HG03469 (cell line): ENCODE measurements around the gene TRIM63.

ENCODE experiments used
- ATAC-seq: cut with Tn5 transposase; IDR thresholded peaks from one replicate; pipeline ENCODE4 v1.9.1; 2021; ENCODE audit warnings: mild to moderate bottlenecking, moderate library complexity, moderate number of reproducible peaks; ENCODE audit not compliant: unreplicated experiment

Gene TRIM63

DNA sequence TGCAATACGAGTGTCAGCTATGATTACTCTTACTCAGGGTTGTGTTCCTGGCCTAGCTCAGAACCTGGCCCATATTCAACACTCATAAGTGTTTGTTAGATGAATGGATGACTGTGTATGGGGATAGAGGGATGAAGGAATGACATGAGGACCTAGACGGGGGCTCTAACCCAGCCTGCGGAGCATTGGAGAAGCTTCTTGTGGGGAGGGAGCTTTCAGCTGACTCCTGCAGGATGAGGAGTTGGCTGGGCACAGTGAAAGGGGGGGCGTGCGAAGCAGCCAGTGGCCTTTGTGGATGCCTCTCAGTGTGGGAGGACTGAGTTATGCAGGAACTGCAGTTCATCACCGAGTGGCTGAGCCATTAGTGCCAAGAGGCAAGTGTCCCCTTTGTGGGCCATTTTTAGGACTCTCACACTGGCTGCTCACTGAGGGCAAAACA lies 47.1 kb downstream of the TRIM63 start:
- ATAC-seq: no peak

DNA sequence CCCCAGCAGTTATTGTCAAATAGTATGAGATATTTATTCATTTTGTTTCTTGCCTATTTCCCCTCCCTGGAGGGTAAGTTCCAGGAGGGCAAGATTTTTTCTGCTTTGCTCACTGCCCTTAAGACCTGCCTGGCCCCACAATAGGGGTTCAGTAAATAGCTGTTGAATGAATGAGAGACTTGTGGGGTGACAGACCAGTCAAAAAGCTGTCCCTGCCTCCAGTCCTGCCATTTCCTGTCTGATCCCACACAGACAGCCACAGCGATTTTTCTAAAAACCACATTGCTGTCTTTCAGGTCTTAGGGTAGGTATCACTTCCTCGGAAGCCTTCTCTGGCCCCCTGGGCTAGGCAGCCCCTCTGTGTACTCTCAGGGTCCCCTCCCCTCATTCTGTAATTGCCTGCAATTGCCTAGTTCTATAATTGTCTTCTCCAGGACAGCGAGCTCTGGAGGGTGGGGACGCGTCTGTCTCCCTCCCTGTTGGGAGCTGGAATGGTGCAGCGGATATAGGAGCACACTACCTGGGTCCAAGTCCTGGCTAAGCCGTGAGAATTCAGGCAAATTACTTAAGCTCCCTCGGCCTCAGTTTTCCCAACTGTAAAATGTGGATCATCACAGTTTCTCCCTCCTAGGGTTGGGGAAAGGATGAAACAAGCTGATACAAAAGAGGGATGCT lies 47.7 kb downstream of the TRIM63 start:
- no peak for ATAC-seq

- ATAC-seq: no peak
These were observed 49.8 kb downstream of the TRIM63 start for GRCh38 chr1:26017606-26018005.

GRCh38 chr1:26016953-26017545 lies 50.4 kb downstream of the TRIM63 start:
- no peak for ATAC-seq

GRCh38 chr1:26016258-26016952 lies 51.0 kb downstream of the TRIM63 start:
- no peak for ATAC-seq

GRCh38 chr1:26015358-26015757 lies 52.1 kb downstream of the TRIM63 start:
- no peak for ATAC-seq

- no peak for ATAC-seq
These were observed 53.3 kb downstream of the TRIM63 start for GRCh38 chr1:26014179-26014578.

DNA sequence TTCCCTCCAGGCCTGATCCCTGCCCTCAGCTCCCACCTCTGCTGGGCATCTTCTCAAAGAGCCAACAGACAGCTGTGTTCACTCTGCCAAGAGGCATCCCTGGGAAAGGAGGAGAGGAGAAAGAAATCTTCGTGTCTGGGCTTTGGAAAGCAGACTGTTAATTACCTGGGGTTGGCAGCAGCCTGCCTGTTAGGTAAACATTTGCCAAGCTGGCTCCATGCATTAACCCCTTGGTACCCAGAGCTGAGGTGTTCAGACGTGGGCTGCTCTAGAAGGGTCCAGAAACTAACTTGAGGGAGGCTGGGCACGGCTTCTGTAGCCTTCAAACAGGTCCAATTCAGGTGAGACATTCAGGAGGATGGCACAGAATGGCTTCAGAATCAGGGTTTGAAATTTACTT lies 54.6 kb downstream of the TRIM63 start:
- no peak for ATAC-seq

- ATAC-seq: no peak
These were observed 56.6 kb downstream of the TRIM63 start for GRCh38 chr1:26010825-26011224.

DNA sequence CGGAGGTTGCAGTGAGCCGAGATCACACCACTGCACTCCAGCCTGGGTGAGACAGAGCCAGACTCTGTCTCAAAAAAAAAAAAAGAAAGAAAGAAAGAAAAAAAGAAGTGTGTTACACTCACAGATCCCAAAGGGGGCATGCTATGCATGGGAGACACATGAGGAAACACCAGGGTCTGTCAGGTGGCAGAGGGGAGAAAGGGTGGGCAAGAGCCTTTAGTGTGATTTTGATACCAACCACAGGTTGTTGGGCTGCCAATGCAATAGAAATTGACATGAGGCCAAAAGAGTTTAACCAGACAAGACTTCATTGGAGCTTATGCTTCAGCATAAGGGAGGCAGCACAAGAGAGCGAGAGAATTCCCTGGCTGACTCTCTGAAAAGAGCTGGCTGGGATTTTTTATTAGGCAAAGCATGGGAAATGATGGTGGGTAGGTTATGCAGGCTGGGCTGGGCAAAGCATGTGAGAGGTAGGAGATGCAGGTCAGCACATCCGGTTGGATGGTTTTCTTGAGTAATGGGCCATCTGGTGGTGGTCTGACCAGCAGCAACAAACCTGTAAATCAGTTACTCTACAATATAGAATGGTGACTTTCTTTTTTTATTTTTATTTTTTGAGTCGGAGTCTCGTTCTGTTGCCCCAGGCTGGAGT lies 57.5 kb downstream of the TRIM63 start:
- ATAC-seq: no peak

- ATAC-seq: no peak
These were observed 60.7 kb downstream of the TRIM63 start for GRCh38 chr1:26006710-26007109.

DNA sequence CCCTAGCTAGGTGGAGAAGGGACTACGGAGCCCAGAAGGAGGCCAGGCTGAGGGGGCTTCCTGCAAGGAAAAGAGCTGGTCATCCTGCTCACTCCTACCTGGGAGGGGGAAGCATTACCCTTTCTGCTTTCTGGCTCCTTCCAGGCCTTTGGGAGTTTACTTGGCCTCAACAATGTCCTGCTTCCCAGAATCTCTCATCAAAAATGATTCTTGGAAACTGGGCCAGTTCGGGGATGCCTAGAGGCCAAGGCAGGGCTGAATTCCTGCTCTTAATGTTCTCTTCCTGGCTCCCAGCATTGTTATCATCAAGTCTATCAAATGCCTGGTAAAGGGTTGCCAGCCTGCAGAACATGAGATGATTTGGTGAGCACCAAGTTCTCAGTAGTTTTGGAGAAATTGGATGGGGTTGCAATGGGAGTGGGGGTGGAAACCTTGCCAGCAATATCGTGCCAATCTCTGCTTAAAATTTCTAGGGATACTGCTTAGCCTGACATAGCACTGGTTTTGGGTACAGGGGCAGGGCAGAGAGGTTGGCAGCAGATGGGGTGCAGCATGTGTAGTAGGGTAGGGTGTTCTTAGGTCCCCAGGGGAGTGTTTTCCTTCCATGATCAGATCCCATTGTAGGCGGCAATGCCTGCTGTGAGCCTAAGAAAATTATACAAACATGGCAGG lies 61.9 kb downstream of the TRIM63 start:
- ATAC-seq: no peak

GRCh38 chr1:26003756-26004155 lies 63.7 kb downstream of the TRIM63 start:
- no peak for ATAC-seq

DNA sequence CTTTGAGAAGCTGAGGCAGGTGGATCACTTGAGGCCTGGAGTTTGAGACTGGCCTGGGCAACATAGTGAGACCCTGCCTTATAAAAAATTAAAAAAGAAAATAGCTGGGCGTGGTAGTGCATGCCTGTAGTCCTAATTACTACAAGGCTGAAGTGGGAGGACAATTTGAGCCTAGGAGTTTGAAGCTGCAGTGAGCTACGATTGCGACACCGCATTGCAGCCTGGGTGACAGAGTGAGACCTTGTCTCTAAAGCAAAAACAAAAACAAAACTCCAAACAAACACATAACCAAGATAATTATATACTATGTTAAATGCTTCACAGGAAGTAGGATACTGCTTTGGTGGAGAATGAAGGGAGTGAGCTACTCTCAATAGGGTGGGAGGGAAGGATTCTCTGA lies 64.2 kb downstream of the TRIM63 start:
- no peak for ATAC-seq
